ENCODE data around the gene ASAP2. TPM values are rescaled to one million over a fixed set of nuclear protein-coding genes. Genes with fewer than 3 reads are reported as not detected.

The ASAP2 gene
- total RNA-seq, 4 donors from 2014 or later = 28.2 to 38.0 (median 31.7) TPM

- Histone ChIP-seq H3K36me3 (no peaks in the 10 kb centered on the region), H3K4me1 (peaks cover 5 to 74% (median 30%) of the 10 kb centered on the region in 4 donors), H3K27ac (peak overlapping the region in 2 of 4 donors; percentile 16 to 61), H3K9me3 (no peaks in the 10 kb centered on the region), H3K4me3 (no peak overlapping the region), H3K27me3 (no peaks in the 10 kb centered on the region)
- WGBS, 2 donors = 79 to 85% methylated on average over 14 of the region's 14 CpGs
- DNase-seq (ENCODE audit: low spot score in 2 of 2) = no peak
- TF ChIP-seq EP300 (IDR thresholded peaks at IDR 0.05) (no peak), POLR2A (IDR thresholded peaks at IDR 0.05) (no peak), CTCF (IDR thresholded peaks at IDR 0.05) (no peak)
These were observed 101.8 kb downstream of the ASAP2 start for GRCh38 chr2:9308186-9308955.

GRCh38 chr2:9309147-9309546 is 102.5 kb downstream of the ASAP2 start:
- no peak for DNase-seq (ENCODE audit: low spot score in 2 of 2)
- TF ChIP-seq POLR2A (IDR thresholded peaks at IDR 0.05) (no peak), CTCF (IDR thresholded peaks at IDR 0.05) (no peak), EP300 (IDR thresholded peaks at IDR 0.05) (no peak)
- H3K4me3 ChIP-seq = no peak overlapping the region
- WGBS, 2 donors = 93 to 94% methylated on average over 9 of the region's 9 CpGs
- H3K27me3 ChIP-seq = no peaks in the 10 kb centered on the region
- H3K4me1 ChIP-seq = peaks cover 5 to 69% (median 30%) of the 10 kb centered on the region in 4 donors
- H3K9me3 ChIP-seq = no peaks in the 10 kb centered on the region
- H3K27ac ChIP-seq = peak overlapping the region in 1 of 4 donors; percentile 87
- no peaks in the 10 kb centered on the region for H3K36me3 ChIP-seq

- H3K4me1 ChIP-seq = peaks cover 5 to 66% (median 30%) of the 10 kb centered on the region in 4 donors
- H3K9me3 ChIP-seq = no peaks in the 10 kb centered on the region
- H3K4me3 ChIP-seq = no peak overlapping the region
- 14 to 29% methylated on average over 1 of the region's 1 CpG for WGBS, 2 donors
- H3K27me3 ChIP-seq = no peaks in the 10 kb centered on the region
- peak; percentile 34 to 84 for TF ChIP-seq EP300 (IDR thresholded peaks at IDR 0.05)
- TF ChIP-seq POLR2A (IDR thresholded peaks at IDR 0.05) = no peak
- TF ChIP-seq CTCF (IDR thresholded peaks at IDR 0.05) = no peak
- H3K36me3 ChIP-seq = no peaks in the 10 kb centered on the region
- peak; percentile 64 to 73 for DNase-seq (ENCODE audit: low spot score in 2 of 2)
- H3K27ac ChIP-seq = peak overlapping the region; percentile 50 to 87 (median 70)
These were observed 103.8 kb downstream of the ASAP2 start for GRCh38 chr2:9310377-9310776.

- no peak for DNase-seq (ENCODE audit: low spot score in 2 of 2)
- Histone ChIP-seq H3K36me3 (no peaks in the 10 kb centered on the region), H3K27ac (peak overlapping the region; percentile 50 to 87 (median 70)), H3K4me1 (peaks cover 5 to 66% (median 30%) of the 10 kb centered on the region in 4 donors), H3K27me3 (no peaks in the 10 kb centered on the region), H3K4me3 (no peak overlapping the region), H3K9me3 (no peaks in the 10 kb centered on the region)
- no peak for TF ChIP-seq POLR2A (IDR thresholded peaks at IDR 0.05)
- no peak for TF ChIP-seq EP300 (IDR thresholded peaks at IDR 0.05)
- no peak for TF ChIP-seq CTCF (IDR thresholded peaks at IDR 0.05)
- 12 to 19% methylated on average over 1 of the region's 1 CpG for WGBS, 2 donors
These were observed 104.2 kb downstream of the ASAP2 start for GRCh38 chr2:9310798-9311197.

GRCh38 chr2:9311488-9311887 is 104.9 kb downstream of the ASAP2 start:
- 38 to 55% methylated on average over 9 to 12 of the region's 12 CpGs for WGBS, 2 donors
- no peaks in the 10 kb centered on the region for H3K27me3 ChIP-seq
- H3K9me3 ChIP-seq = no peaks in the 10 kb centered on the region
- TF ChIP-seq POLR2A (IDR thresholded peaks at IDR 0.05) = no peak
- no peak for TF ChIP-seq CTCF (IDR thresholded peaks at IDR 0.05)
- peak in 1 of 2 donors; percentile 31 for TF ChIP-seq EP300 (IDR thresholded peaks at IDR 0.05)
- H3K4me1 ChIP-seq = peaks cover 5 to 60% (median 29%) of the 10 kb centered on the region in 4 donors
- peak; percentile 36 to 54 for DNase-seq (ENCODE audit: low spot score in 2 of 2)
- no peak overlapping the region for H3K4me3 ChIP-seq
- peak overlapping the region; percentile 50 to 87 (median 70) for H3K27ac ChIP-seq
- H3K36me3 ChIP-seq = no peaks in the 10 kb centered on the region

Measured in tibial nerve (tissue), 4 donors.